ENCODE results near the gene CYTH3.
"Not testable (repeated sequence)": the region's sequence is repeated elsewhere in the genome, so short reads cannot be mapped to it uniquely, and the experiment has no call there.

CYTH3 gene

GRCh38 chr7:6232116-6232515 lies 40.3 kb downstream of the CYTH3 start:
- H3K9me3 ChIP-seq (ENCODE audit: control insufficient read depth, low read length): no peaks in the 10 kb centered on the region
- H3K27me3 ChIP-seq (ENCODE audit: control insufficient read depth, insufficient read depth, low read length): no peaks in the 10 kb centered on the region
- no peak overlapping the region for H2AFZ ChIP-seq
- H3K4me1 ChIP-seq: no peaks in the 10 kb centered on the region
- H3K36me3 ChIP-seq (ENCODE audit: control insufficient read depth, insufficient read depth, low read length): no peaks in the 10 kb centered on the region
- H3K9ac ChIP-seq: no peak overlapping the region
- peaks cover 16% of the 10 kb centered on the region for H3K79me2 ChIP-seq
- H3K4me3 ChIP-seq (ENCODE audit: low read depth, low read length): no peak overlapping the region
- no peak overlapping the region for H3K4me2 ChIP-seq (ENCODE audit: low read length)
- H3K27ac ChIP-seq: no peak overlapping the region
- TF ChIP-seq, protein P1, sequence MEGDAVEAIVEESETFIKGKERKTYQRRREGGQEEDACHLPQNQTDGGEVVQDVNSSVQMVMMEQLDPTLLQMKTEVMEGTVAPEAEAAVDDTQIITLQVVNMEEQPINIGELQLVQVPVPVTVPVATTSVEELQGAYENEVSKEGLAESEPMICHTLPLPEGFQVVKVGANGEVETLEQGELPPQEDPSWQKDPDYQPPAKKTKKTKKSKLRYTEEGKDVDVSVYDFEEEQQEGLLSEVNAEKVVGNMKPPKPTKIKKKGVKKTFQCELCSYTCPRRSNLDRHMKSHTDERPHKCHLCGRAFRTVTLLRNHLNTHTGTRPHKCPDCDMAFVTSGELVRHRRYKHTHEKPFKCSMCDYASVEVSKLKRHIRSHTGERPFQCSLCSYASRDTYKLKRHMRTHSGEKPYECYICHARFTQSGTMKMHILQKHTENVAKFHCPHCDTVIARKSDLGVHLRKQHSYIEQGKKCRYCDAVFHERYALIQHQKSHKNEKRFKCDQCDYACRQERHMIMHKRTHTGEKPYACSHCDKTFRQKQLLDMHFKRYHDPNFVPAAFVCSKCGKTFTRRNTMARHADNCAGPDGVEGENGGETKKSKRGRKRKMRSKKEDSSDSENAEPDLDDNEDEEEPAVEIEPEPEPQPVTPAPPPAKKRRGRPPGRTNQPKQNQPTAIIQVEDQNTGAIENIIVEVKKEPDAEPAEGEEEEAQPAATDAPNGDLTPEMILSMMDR (IDR thresholded peaks at IDR 0.05): no peak

DNA sequence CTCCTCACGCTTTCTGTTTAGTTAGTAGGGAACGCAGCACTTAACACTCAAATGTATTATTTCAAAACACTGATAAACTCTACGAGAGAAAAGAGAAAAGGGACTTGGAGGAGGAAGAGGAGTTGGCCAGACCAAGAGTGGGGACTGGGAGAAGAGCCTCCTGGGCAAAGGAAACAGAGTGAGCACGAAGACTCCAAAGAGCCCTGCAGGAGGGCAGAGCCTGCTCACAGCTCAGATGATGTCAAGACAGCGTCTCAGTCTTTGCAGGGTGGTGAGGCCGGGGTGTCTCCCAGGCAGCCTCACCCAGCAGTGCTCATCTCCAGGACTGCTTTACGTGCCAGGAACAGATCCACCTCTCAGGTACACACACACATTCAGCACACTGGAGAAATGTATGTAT lies 41.2 kb downstream of the CYTH3 start:
- H3K4me3 ChIP-seq (ENCODE audit: low read depth, low read length): no peak overlapping the region

DNA sequence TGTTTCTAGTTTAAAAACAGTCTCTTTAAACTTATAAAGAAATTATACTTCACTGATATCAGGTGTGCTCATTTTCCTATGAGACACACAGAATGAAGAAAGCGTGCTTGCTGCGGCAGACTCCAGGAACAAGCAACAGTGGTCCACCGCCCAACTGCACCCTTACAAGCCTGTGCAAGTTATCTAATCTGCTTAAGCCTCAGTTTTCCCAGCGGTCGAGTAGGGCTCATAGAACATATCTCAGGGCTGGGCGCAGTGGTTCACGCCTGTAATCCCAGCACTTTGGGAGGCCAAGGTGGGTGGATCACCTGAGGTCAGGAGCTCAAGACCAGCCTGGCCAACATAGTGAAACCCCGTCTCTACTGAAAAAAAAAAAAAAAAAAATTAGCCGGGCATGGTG lies 43.1 kb downstream of the CYTH3 start:
- H3K9me3 ChIP-seq (ENCODE audit: control insufficient read depth, low read length); H3K9ac ChIP-seq; H3K27me3 ChIP-seq (ENCODE audit: control insufficient read depth, insufficient read depth, low read length); H3K4me3 ChIP-seq (ENCODE audit: low read depth, low read length); H2AFZ ChIP-seq; H3K4me2 ChIP-seq (ENCODE audit: low read length); H3K36me3 ChIP-seq (ENCODE audit: control insufficient read depth, insufficient read depth, low read length); H3K4me1 ChIP-seq: not testable (repeated sequence)
- peaks cover 14% of the 10 kb centered on the region for H3K79me2 ChIP-seq
- H3K27ac ChIP-seq: peak overlapping the region; percentile 12

More for the DNA sequence above, 41.2 kb downstream of the CYTH3 start:
- TF ChIP-seq, protein P1 (IDR thresholded peaks at IDR 0.05): no peak
- Histone ChIP-seq H3K79me2 (peaks cover 14% of the 10 kb centered on the region), H3K36me3 (ENCODE audit: control insufficient read depth, insufficient read depth, low read length) (no peaks in the 10 kb centered on the region), H3K27ac (no peak overlapping the region), H3K9ac (no peak overlapping the region), H3K4me1 (no peaks in the 10 kb centered on the region), H3K9me3 (ENCODE audit: control insufficient read depth, low read length) (no peaks in the 10 kb centered on the region), H3K27me3 (ENCODE audit: control insufficient read depth, insufficient read depth, low read length) (no peaks in the 10 kb centered on the region), H3K4me2 (ENCODE audit: low read length) (no peak overlapping the region), H2AFZ (no peak overlapping the region)

DNA sequence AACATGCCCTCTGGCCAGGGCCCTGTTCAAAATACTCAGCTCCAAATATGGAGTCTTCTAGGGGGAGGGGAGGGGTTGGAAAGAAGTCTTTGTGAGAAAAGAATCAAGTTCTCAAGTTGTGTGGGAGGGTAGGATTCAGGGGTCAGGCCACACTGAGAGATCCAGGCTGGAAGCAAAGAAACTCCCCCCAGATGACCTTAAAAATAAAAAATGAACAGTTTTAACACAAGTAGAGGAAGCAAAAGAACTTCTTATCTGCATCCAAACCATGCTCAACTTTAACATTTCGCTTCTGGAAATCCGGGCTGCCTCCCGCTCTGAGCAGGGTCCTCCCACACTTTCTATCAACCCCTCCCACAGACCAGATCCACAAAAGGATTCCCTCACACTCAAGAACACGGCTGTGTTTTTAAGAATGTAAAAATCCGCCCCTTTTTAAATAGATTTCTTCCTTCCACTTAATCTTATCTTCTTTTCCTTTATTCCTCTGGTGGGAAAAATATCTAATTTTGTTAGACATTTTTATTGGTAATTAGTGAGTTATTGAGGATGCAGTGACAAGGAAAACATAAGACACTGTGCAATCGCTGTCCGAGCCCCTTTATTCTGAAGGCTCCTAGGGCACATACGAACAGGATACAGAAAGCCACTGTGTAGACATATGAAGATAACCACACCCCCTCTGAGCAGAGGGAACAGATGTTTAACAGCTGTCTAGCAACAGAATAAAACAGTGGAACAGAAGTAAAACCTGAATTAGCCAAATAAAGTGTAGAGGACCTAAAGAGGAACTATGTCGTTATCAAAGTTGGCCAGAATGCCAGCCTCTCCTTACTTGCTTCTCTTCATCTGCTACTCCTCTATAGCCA lies 43.8 kb downstream of the CYTH3 start:
- Histone ChIP-seq H3K9me3 (ENCODE audit: control insufficient read depth, low read length) (no peaks in the 10 kb centered on the region), H3K4me3 (ENCODE audit: low read depth, low read length) (no peak overlapping the region), H3K36me3 (ENCODE audit: control insufficient read depth, insufficient read depth, low read length) (no peaks in the 10 kb centered on the region), H2AFZ (no peak overlapping the region), H3K4me2 (ENCODE audit: low read length) (no peak overlapping the region), H3K27me3 (ENCODE audit: control insufficient read depth, insufficient read depth, low read length) (no peaks in the 10 kb centered on the region), H3K79me2 (peaks cover 10% of the 10 kb centered on the region), H3K27ac (peak overlapping the region; percentile 12), H3K4me1 (no peaks in the 10 kb centered on the region), H3K9ac (no peak overlapping the region)
- TF ChIP-seq, protein P1 (IDR thresholded peaks at IDR 0.05): no peak

- Histone ChIP-seq H3K4me2 (ENCODE audit: low read length) (no peak overlapping the region), H3K79me2 (peaks cover 10% of the 10 kb centered on the region), H3K9me3 (ENCODE audit: control insufficient read depth, low read length) (no peaks in the 10 kb centered on the region), H3K4me3 (ENCODE audit: low read depth, low read length) (no peak overlapping the region), H3K27me3 (ENCODE audit: control insufficient read depth, insufficient read depth, low read length) (no peaks in the 10 kb centered on the region), H3K4me1 (no peaks in the 10 kb centered on the region), H3K9ac (no peak overlapping the region), H3K36me3 (ENCODE audit: control insufficient read depth, insufficient read depth, low read length) (no peaks in the 10 kb centered on the region), H2AFZ (no peak overlapping the region), H3K27ac (no peak overlapping the region)
- TF ChIP-seq, protein P1 (IDR thresholded peaks at IDR 0.05): no peak
Measured at GRCh38 chr7:6227294-6227846, 45.1 kb downstream of the CYTH3 start.
